HG02852 (cell line): ENCODE results near the gene PAPPA.

ENCODE experiments used
- ATAC-seq: cut with Tn5 transposase; IDR thresholded peaks from one replicate; pipeline ENCODE4 v1.9.1; 2021; ENCODE audit warnings: mild to moderate bottlenecking, moderate library complexity; ENCODE audit not compliant: unreplicated experiment

The PAPPA gene

GRCh38 chr9:116309900-116310611 is 156.5 kb downstream of the PAPPA start:
- ATAC-seq: no peak

- ATAC-seq: no peak
Measured at GRCh38 chr9:116312221-116312620, 158.6 kb downstream of the PAPPA start.

GRCh38 chr9:116313638-116314037 is 160.0 kb downstream of the PAPPA start:
- no peak for ATAC-seq

GRCh38 chr9:116316246-116316645 is 162.7 kb downstream of the PAPPA start:
- ATAC-seq: no peak

- no peak for ATAC-seq
Measured at GRCh38 chr9:116317503-116317902, 163.9 kb downstream of the PAPPA start.

GRCh38 chr9:116318468-116319374 is 165.1 kb downstream of the PAPPA start:
- ATAC-seq: no peak

- no peak for ATAC-seq
Measured at GRCh38 chr9:116319480-116319879, 165.9 kb downstream of the PAPPA start.

GRCh38 chr9:116320290-116320689 is 166.7 kb downstream of the PAPPA start:
- no peak for ATAC-seq

- no peak for ATAC-seq
Measured at GRCh38 chr9:116322521-116322920, 168.9 kb downstream of the PAPPA start.

- ATAC-seq: no peak
Measured at GRCh38 chr9:116323012-116323411, 169.4 kb downstream of the PAPPA start.

GRCh38 chr9:116323571-116323970 is 170.0 kb downstream of the PAPPA start:
- no peak for ATAC-seq

- ATAC-seq: no peak
Measured at GRCh38 chr9:116325924-116326323, 172.3 kb downstream of the PAPPA start.

- ATAC-seq: no peak
Measured at GRCh38 chr9:116327701-116328405, 174.3 kb downstream of the PAPPA start.

GRCh38 chr9:116329470-116329869 is 175.9 kb downstream of the PAPPA start:
- ATAC-seq: no peak

- ATAC-seq: no peak
Measured at GRCh38 chr9:116331241-116331640, 177.7 kb downstream of the PAPPA start.

- ATAC-seq: no peak
Measured at GRCh38 chr9:116332090-116332489, 178.5 kb downstream of the PAPPA start.

- no peak for ATAC-seq
Measured at GRCh38 chr9:116333254-116333653, 179.7 kb downstream of the PAPPA start.

GRCh38 chr9:116334546-116335150 is 181.1 kb downstream of the PAPPA start:
- no peak for ATAC-seq

- ATAC-seq: no peak
Measured at GRCh38 chr9:116335392-116335791, 181.8 kb downstream of the PAPPA start.

GRCh38 chr9:116336133-116336862 is 182.7 kb downstream of the PAPPA start:
- no peak for ATAC-seq
